ENCODE data around the gene PDZRN3. TPM values are rescaled to one million over a fixed set of nuclear protein-coding genes. Genes with fewer than 3 reads are reported as not detected.

PDZRN3 gene
- total RNA-seq, 2 experiments from 2014 or later: not detected

GRCh38 chr3:73616056-73616455 lies 8.7 kb downstream of the PDZRN3 start:
- no peak for DNase-seq
- H3K36me3 Mint-ChIP-seq: no peaks in the 10 kb centered on the region
- H3K27me3 Mint-ChIP-seq: no peaks in the 10 kb centered on the region
- no peak overlapping the region for H3K27ac Mint-ChIP-seq
- H3K9me3 Mint-ChIP-seq: no peaks in the 10 kb centered on the region
- intact Hi-C loops (cut with micrococcal nuclease): no loop called here
- no peak overlapping the region for H3K4me3 Mint-ChIP-seq
- no peaks in the 10 kb centered on the region for H3K4me1 Mint-ChIP-seq (ENCODE audit: low read depth)
- CTCF ChIA-PET: no interaction called here
- POLR2A ChIA-PET: no interaction called here

- no peak for DNase-seq
- Mint-ChIP-seq H3K27ac (no peak overlapping the region), H3K27me3 (no peaks in the 10 kb centered on the region), H3K36me3 (no peaks in the 10 kb centered on the region), H3K9me3 (no peaks in the 10 kb centered on the region), H3K4me1 (ENCODE audit: low read depth) (no peaks in the 10 kb centered on the region), H3K4me3 (no peak overlapping the region)
- POLR2A ChIA-PET: no interaction called here
- intact Hi-C loops (cut with micrococcal nuclease): no loop called here
- CTCF ChIA-PET: no interaction called here
These were observed 10.3 kb downstream of the PDZRN3 start for GRCh38 chr3:73614419-73614818.

GRCh38 chr3:73611176-73611575 lies 13.6 kb downstream of the PDZRN3 start:
- no peak for DNase-seq
- Mint-ChIP-seq H3K9me3 (no peaks in the 10 kb centered on the region), H3K27me3 (no peaks in the 10 kb centered on the region), H3K4me3 (no peak overlapping the region), H3K27ac (no peak overlapping the region), H3K4me1 (ENCODE audit: low read depth) (no peaks in the 10 kb centered on the region), H3K36me3 (no peaks in the 10 kb centered on the region)
- ChIA-PET CTCF (interaction anchor here (0.6 kb wide), 1 partner anchor 12 kb away, joined by 3 read pairs; no protein-coding TSS in a partner anchor), POLR2A (no interaction called here)
- intact Hi-C loops (cut with micrococcal nuclease): no loop called here

GRCh38 chr3:73610493-73610892 lies 14.2 kb downstream of the PDZRN3 start:
- no peak overlapping the region for H3K4me3 Mint-ChIP-seq
- ChIA-PET POLR2A (no interaction called here), CTCF (no interaction called here)
- H3K9me3 Mint-ChIP-seq: no peaks in the 10 kb centered on the region
- DNase-seq: no peak
- no peaks in the 10 kb centered on the region for H3K36me3 Mint-ChIP-seq
- no peaks in the 10 kb centered on the region for H3K27me3 Mint-ChIP-seq
- H3K27ac Mint-ChIP-seq: no peak overlapping the region
- intact Hi-C loops (cut with micrococcal nuclease): no loop called here
- H3K4me1 Mint-ChIP-seq (ENCODE audit: low read depth): no peaks in the 10 kb centered on the region

GRCh38 chr3:73609655-73610054 lies 15.1 kb downstream of the PDZRN3 start:
- no peaks in the 10 kb centered on the region for H3K9me3 Mint-ChIP-seq
- CTCF ChIA-PET: no interaction called here

GRCh38 chr3:73609315-73609641 lies 15.5 kb downstream of the PDZRN3 start:
- Mint-ChIP-seq H3K9me3 (no peaks in the 10 kb centered on the region), H3K4me1 (ENCODE audit: low read depth) (no peaks in the 10 kb centered on the region), H3K36me3 (no peaks in the 10 kb centered on the region), H3K4me3 (no peak overlapping the region), H3K27ac (no peak overlapping the region), H3K27me3 (no peaks in the 10 kb centered on the region)
- CTCF ChIA-PET: no interaction called here
- intact Hi-C loops (cut with micrococcal nuclease): no loop called here
- no peak for DNase-seq
- POLR2A ChIA-PET: no interaction called here

More at GRCh38 chr3:73609655-73610054, 15.1 kb downstream of the PDZRN3 start:
- POLR2A ChIA-PET: no interaction called here
- no peak for DNase-seq
- intact Hi-C loops (cut with micrococcal nuclease): no loop called here
- H3K4me3 Mint-ChIP-seq: no peak overlapping the region
- H3K27me3 Mint-ChIP-seq: no peaks in the 10 kb centered on the region
- H3K36me3 Mint-ChIP-seq: no peaks in the 10 kb centered on the region
- H3K27ac Mint-ChIP-seq: no peak overlapping the region
- H3K4me1 Mint-ChIP-seq (ENCODE audit: low read depth): no peaks in the 10 kb centered on the region

- no peak overlapping the region for H3K4me3 Mint-ChIP-seq
- no peaks in the 10 kb centered on the region for H3K9me3 Mint-ChIP-seq
- H3K27ac Mint-ChIP-seq: no peak overlapping the region
- intact Hi-C loops (cut with micrococcal nuclease): no loop called here
- no peak for DNase-seq
- no peaks in the 10 kb centered on the region for H3K27me3 Mint-ChIP-seq
- ChIA-PET CTCF (no interaction called here), POLR2A (no interaction called here)
- no peaks in the 10 kb centered on the region for H3K4me1 Mint-ChIP-seq (ENCODE audit: low read depth)
- no peaks in the 10 kb centered on the region for H3K36me3 Mint-ChIP-seq
These were observed 16.1 kb downstream of the PDZRN3 start for GRCh38 chr3:73608456-73609314.

GRCh38 chr3:73605861-73606260 lies 18.9 kb downstream of the PDZRN3 start:
- ChIA-PET POLR2A (no interaction called here), CTCF (no interaction called here)
- Mint-ChIP-seq H3K4me1 (ENCODE audit: low read depth) (no peaks in the 10 kb centered on the region), H3K9me3 (no peaks in the 10 kb centered on the region), H3K36me3 (no peaks in the 10 kb centered on the region), H3K27ac (no peak overlapping the region), H3K4me3 (no peak overlapping the region), H3K27me3 (no peaks in the 10 kb centered on the region)
- intact Hi-C loops (cut with micrococcal nuclease): no loop called here
- no peak for DNase-seq

GRCh38 chr3:73605412-73605811 lies 19.3 kb downstream of the PDZRN3 start:
- intact Hi-C loops (cut with micrococcal nuclease): no loop called here
- no peaks in the 10 kb centered on the region for H3K36me3 Mint-ChIP-seq
- DNase-seq: no peak
- ChIA-PET CTCF (interaction anchor here (0.7 kb wide), 1 partner anchor 13 kb away, joined by 4 read pairs; no protein-coding TSS in a partner anchor), POLR2A (no interaction called here)
- no peaks in the 10 kb centered on the region for H3K9me3 Mint-ChIP-seq
- no peak overlapping the region for H3K4me3 Mint-ChIP-seq
- no peaks in the 10 kb centered on the region for H3K27me3 Mint-ChIP-seq
- no peak overlapping the region for H3K27ac Mint-ChIP-seq
- H3K4me1 Mint-ChIP-seq (ENCODE audit: low read depth): no peaks in the 10 kb centered on the region

- POLR2A ChIA-PET: no interaction called here
These were observed 20.3 kb downstream of the PDZRN3 start for GRCh38 chr3:73604451-73604850.

GRCh38 chr3:73603762-73604171 lies 21.0 kb downstream of the PDZRN3 start:
- no peak overlapping the region for H3K4me3 Mint-ChIP-seq
- DNase-seq: no peak
- POLR2A ChIA-PET: no interaction called here
- H3K9me3 Mint-ChIP-seq: no peaks in the 10 kb centered on the region
- no peak overlapping the region for H3K27ac Mint-ChIP-seq
- intact Hi-C loops (cut with micrococcal nuclease): no loop called here
- CTCF ChIA-PET: no interaction called here
- H3K27me3 Mint-ChIP-seq: no peaks in the 10 kb centered on the region
- H3K4me1 Mint-ChIP-seq (ENCODE audit: low read depth): no peaks in the 10 kb centered on the region
- H3K36me3 Mint-ChIP-seq: no peaks in the 10 kb centered on the region

More at GRCh38 chr3:73604451-73604850, 20.3 kb downstream of the PDZRN3 start:
- H3K27me3 Mint-ChIP-seq: no peaks in the 10 kb centered on the region
- H3K36me3 Mint-ChIP-seq: no peaks in the 10 kb centered on the region
- intact Hi-C loops (cut with micrococcal nuclease): no loop called here
- CTCF ChIA-PET: no interaction called here
- no peak for DNase-seq
- H3K27ac Mint-ChIP-seq: no peak overlapping the region
- no peak overlapping the region for H3K4me3 Mint-ChIP-seq
- H3K4me1 Mint-ChIP-seq (ENCODE audit: low read depth): no peaks in the 10 kb centered on the region
- H3K9me3 Mint-ChIP-seq: no peaks in the 10 kb centered on the region

GRCh38 chr3:73602170-73602569 lies 22.6 kb downstream of the PDZRN3 start:
- intact Hi-C loops (cut with micrococcal nuclease): no loop called here
- ChIA-PET CTCF (no interaction called here), POLR2A (no interaction called here)
- Mint-ChIP-seq H3K4me1 (ENCODE audit: low read depth) (no peaks in the 10 kb centered on the region), H3K9me3 (no peaks in the 10 kb centered on the region), H3K27me3 (no peaks in the 10 kb centered on the region), H3K36me3 (no peaks in the 10 kb centered on the region), H3K4me3 (no peak overlapping the region), H3K27ac (no peak overlapping the region)
- DNase-seq: no peak

GRCh38 chr3:73601481-73601880 lies 23.3 kb downstream of the PDZRN3 start:
- CTCF ChIA-PET: no interaction called here
- intact Hi-C loops (cut with micrococcal nuclease): no loop called here
- H3K9me3 Mint-ChIP-seq: no peaks in the 10 kb centered on the region
- H3K4me3 Mint-ChIP-seq: no peak overlapping the region
- no peak overlapping the region for H3K27ac Mint-ChIP-seq
- POLR2A ChIA-PET: no interaction called here
- H3K36me3 Mint-ChIP-seq: no peaks in the 10 kb centered on the region
- no peak for DNase-seq
- no peaks in the 10 kb centered on the region for H3K4me1 Mint-ChIP-seq (ENCODE audit: low read depth)
- no peaks in the 10 kb centered on the region for H3K27me3 Mint-ChIP-seq
